K562 (cell line): ENCODE results near the gene CCDC186. TPM values are rescaled to one million over a fixed set of nuclear protein-coding genes. Genes with fewer than 3 reads are reported as not detected.

Experiments used
- ARID2 ChIP-seq: fragments of 450-650 bp; IDR thresholded peaks from 2 replicates; pipeline ENCODE4 v1.6.1; 2017; ENCODE audit warnings: antibody characterized with exemption, mild to moderate bottlenecking
- CTCF ChIP-seq, 3 experiments: IDR thresholded peaks in 2 of 3; conservative IDR thresholded peaks in 1 of 3; 2 replicates each; pipeline ENCODE4 v1.5.1; 2011 to 2012; ENCODE audit warnings: low read length in 3 of 3, mild to moderate bottlenecking in 3 of 3, control low read depth in 2 of 3, improper control_type of control experiment in 1 of 3, inconsistent platforms in 1 of 3, low read depth in 1 of 3, mixed read lengths in 1 of 3, moderate library complexity in 1 of 3; ENCODE audit not compliant: insufficient read depth in 2 of 3
- GTF2A2 ChIP-seq: IDR thresholded peaks from 2 replicates; pipeline ENCODE4 v1.6.1; 2016; ENCODE audit warnings: mild to moderate bottlenecking, missing genetic modification characterization, missing compliant biosample characterization
- NRF1 ChIP-seq, 2 experiments: fragments of 450-650 bp; IDR thresholded peaks in 1 of 2; conservative IDR thresholded peaks in 1 of 2; 2 replicates each; pipeline ENCODE4 v1.6.1; 2014; ENCODE audit warnings: mild to moderate bottlenecking in 2 of 2
- RNF219 ChIP-seq: fragments of 250-450 bp; sonication (Bioruptor Pico); IDR thresholded peaks from 2 replicates; pipeline ENCODE4 v1.5.0; 2022; ENCODE audit warnings: mild to moderate bottlenecking
- SMARCB1 ChIP-seq: IDR thresholded peaks from 2 replicates; pipeline ENCODE4 v1.6.1; 2011; ENCODE audit warnings: improper control_type of control experiment, low read depth; ENCODE audit not compliant: insufficient read length
- TAF7 ChIP-seq: fragments of 450-650 bp; IDR thresholded peaks from 2 replicates; pipeline ENCODE4 v1.6.1; 2016; ENCODE audit warnings: missing genetic modification characterization, missing compliant biosample characterization
- ZBTB7A ChIP-seq: IDR thresholded peaks from 2 replicates; pipeline ENCODE4 v1.6.1; 2011; ENCODE audit warnings: low read depth, mild to moderate bottlenecking, low read length, moderate library complexity, borderline replicate concordance; ENCODE audit not compliant: control insufficient read depth
- polyA plus RNA-seq, 8 experiments: library from polyadenylated mRNA; depleted of rRNA in 4 of 8; stranded (reverse) in 5 of 8; unstranded in 3 of 8; fragments of >200 nt; fragmentation: Nextera tagmentation in 2 of 8; fragmentation: Illumina TruSeq in 1 of 8; extraction: Ambion mirVana in 2 of 8; extraction: Trizol in 1 of 8; gene quantifications; 2 replicates each; pipeline versions ENCODE4 v1.2.1 to v1.2.3, GENCODE V29; 2011 to 2014; ENCODE audit warnings: inconsistent platforms in 1 of 8, missing spikeins in 1 of 8
- total RNA-seq, 7 experiments: library from RNA; depleted of rRNA in 6 of 7; stranded (reverse); fragments of >200 nt in 6 of 7; fragmentation: Illumina TruSeq in 2 of 7; extraction: Trizol in 2 of 7; gene quantifications; 2 replicates each; pipeline versions ENCODE4 v1.2.1 to v1.2.3, GENCODE V29; 2011 to 2021; ENCODE audit warnings: low replicate concordance in 1 of 7

Gene CCDC186
- total and polyA plus RNA-seq, 9 of the 15 experiments (the other 6 are each of a cell fraction or from before 2014, with no cell fraction given): 2.0 to 7.5 (median 4.7) TPM

- no peak for TF ChIP-seq CTCF (IDR thresholded peaks at IDR 0.05 in 2 of 3, conservative IDR thresholded peaks at IDR 0.05 in 1 of 3; ENCODE audit: insufficient read depth in 2 of 3, low read depth in 1 of 3, low read length in 3 of 3)
- TF ChIP-seq RNF219 (CRISPR knock-in tag): no peak
- TF ChIP-seq TAF7 (tag): no peak
- no peak for TF ChIP-seq NRF1 (conservative IDR thresholded peaks at IDR 0.05 in 1 of 2, IDR thresholded peaks at IDR 0.05 in 1 of 2)
- TF ChIP-seq ARID2: no peak
- TF ChIP-seq ZBTB7A: no peak
- TF ChIP-seq SMARCB1: no peak
- no peak for TF ChIP-seq GTF2A2 (tag)
These were observed 55.5 kb downstream of the CCDC186 start (continued) for GRCh38 chr10:114118514-114118913.
